GM08714 (cell line): Measurements from ENCODE around the gene CD2AP.

Experiments
- H3K4me3 ChIP-seq: fragments of 200-500 bp; sonication (Bioruptor generic); 2 replicates; pipeline ENCODE4 v1.5.1; 2014; ENCODE audit warnings: mild to moderate bottlenecking, low read length, inconsistent platforms
- ZNF274 ChIP-seq: IDR thresholded peaks from 2 replicates; pipeline ENCODE4 v1.6.1; 2012; ENCODE audit warnings: mild to moderate bottlenecking, low read depth, low read length

The CD2AP gene

DNA sequence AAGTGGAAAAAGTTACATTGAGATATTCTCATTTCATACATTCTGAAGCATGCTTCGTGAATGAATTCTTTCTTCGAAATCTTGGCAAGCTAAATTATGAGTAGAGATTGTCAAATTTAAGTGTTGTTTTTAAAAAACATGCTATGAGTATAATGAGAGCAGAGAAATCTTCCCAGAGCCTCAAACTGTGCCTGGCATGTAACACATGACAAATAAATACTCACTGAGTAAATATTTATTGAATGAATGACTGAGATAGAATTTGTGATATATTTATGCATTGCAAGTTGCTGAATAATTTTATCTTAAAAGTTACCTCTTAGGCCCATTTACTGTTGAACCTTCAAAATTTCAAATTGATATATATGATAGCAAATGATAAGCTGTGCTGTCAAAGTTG is 24.7 kb upstream of the CD2AP start:
- no peak overlapping the region for H3K4me3 ChIP-seq
- TF ChIP-seq ZNF274 = no peak

DNA sequence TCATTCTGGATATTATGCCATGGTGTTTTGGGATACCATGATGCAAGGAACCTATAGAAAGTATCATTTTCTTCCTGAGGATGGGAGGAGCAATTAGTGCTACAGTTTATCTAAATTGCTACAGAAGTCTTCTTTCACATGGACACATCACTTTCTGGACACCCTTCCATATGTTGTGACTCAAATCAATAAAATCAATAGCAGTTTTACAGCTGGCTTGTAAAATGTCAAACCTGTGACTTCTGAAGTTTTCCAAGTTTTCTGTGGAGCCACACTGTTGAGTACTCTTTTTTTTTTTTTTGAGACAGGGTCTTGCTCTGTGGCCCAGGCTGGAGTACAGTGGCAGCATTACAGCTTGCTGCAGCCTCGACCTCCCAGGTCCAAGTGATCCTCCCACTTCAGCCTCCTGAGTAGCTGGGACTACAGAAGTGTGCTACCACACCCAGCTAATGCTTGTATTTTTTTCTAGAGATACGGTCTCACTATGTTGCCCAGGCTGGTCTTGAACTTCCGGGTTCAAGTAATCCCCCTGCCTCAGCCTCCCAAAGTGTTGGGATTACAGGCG is 24.1 kb upstream of the CD2AP start:
- no peak for TF ChIP-seq ZNF274
- H3K4me3 ChIP-seq = no peak overlapping the region

DNA sequence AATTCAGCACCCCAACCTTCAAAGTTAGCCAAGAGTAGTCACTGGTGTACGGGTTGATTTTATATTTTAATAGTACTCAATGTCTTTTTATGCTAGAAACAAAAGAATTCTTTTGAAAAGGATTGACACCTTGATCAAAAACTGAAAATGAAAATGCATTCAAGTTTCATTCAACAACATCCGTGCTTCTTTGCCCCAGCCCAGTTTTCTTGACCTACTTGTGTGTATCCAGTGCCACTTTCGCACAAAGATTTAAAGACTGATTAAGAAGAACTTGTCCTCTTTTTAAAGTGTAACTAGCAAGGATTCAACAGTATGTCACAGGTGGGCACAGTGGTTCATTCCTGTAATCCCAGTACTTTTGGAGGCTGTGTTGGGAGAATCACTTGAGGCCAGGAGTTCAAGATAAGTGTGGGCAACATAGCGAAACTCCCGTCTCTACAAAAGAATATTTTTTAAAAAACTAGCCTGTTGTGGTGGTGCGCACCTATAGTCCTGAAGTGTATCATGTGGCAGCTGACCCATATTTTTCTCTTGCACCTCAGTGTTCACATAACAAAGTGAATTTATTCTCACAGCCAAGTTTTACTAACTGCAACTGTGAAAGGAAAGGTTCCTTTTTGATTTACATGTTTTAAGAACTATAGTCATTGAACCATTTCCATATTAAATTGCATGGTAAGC is 22.7 kb upstream of the CD2AP start:
- TF ChIP-seq ZNF274 = no peak
- no peak overlapping the region for H3K4me3 ChIP-seq

DNA sequence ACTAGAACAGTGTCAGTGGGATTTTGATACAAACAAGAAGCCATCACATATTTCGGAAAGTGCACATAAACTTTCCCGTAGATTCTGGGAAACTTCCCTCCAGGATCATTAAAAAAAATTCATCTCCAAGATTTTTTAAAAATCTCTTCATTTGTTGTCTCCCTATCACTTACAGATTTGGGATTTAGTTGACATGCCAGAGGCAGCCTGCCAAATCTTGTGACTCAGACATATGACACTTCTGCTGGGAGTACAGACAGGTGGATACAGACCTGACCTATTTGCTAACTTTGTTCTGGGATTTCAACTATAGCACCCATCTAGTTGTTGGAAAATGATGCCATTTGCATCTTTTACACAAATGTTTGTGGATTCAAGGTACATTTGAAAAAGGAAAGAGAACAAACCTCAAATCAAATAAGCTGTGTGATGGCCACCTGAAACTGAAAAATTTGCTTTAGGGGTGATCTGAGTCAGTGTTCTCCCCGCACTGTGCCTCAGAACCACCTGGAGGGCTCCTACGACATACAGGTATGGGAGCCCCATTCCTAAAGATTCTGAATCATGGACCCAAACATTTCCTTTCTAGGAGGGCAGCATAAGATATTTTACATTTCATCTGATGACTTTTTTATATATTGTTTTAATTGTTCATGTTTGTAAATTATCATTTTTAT is 21.9 kb upstream of the CD2AP start:
- no peak for TF ChIP-seq ZNF274
- no peak overlapping the region for H3K4me3 ChIP-seq

DNA sequence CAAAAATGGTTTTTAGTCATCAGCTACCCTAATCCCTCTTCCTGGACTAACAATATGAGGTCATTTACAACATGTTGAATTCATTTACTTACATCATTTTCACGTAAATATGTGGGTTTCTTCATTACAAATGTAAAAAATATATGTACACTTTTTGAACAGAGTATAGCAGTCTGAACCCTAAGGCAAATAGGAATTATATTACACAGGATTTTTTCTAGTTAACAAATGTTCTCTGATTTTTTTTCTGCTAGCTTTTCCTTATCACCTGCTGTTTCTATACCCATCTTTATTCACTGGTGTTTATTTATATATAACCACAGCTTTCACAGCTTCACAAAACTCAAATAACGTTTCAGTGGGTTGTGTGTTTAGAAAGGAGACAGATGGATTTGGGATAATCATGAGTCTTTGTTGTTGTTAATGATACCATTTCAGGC is 21.0 kb upstream of the CD2AP start:
- no peak for TF ChIP-seq ZNF274
- H3K4me3 ChIP-seq = no peak overlapping the region; the same call in 1 of the 2 replicates

DNA sequence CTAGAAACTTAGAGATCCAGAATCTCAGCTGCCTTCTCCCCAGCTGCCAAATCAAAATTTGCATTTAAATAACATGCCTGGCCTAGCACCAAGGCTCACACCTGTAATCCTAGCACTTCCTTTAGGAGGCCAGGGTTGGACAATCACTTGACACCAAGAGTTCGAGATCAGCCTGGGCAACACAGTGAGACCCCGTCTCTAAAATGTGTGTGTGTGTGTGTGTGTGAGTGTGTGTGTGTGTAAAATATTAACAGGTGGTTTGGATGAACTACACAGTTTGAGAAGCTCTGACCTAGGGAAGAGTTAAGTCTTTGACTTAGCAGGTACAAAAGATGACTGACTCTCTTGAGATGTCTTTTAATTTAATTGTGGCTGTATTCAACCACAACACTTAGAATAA is 20.2 kb upstream of the CD2AP start:
- no peak overlapping the region for H3K4me3 ChIP-seq
- no peak for TF ChIP-seq ZNF274

DNA sequence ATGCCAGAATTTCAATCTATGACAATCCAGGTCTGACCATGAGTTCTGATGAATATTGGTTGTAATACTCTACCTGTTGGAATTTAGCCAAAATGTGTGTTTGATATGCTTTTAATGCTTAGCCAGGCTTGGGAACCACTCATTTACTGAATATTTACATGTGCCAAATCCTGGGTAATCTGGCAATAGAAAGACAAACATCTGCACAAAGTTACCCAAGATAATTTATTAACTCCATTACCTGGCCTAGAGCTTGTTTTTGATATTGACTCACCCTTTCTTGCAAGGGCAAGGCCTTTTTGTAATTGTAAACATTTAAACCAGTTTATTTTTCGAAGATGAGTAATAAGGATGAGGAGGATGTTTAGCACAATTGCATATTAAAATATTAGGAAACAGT is 13.5 kb upstream of the CD2AP start:
- no peak overlapping the region for H3K4me3 ChIP-seq
- TF ChIP-seq ZNF274 = no peak

DNA sequence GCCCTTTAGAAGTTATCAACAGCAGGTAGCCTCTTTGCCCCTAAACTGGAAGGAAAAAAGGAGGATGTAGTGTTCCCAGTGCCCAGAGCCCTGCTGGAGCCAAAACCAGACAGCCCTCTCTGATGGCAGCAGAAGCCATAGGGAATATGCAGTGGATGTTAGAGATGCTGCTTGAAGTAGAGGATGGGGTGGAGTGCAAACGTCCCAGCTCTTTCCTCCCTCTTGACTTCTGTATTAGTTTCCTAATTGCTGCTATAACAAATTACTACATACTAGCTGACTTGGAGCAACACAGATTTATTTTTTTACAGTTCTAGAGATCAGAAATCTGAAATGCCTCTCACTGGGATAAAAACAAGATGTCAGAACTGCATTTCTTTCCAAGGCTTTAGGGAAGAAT is 12.5 kb upstream of the CD2AP start:
- TF ChIP-seq ZNF274 = no peak
- no peak overlapping the region for H3K4me3 ChIP-seq

DNA sequence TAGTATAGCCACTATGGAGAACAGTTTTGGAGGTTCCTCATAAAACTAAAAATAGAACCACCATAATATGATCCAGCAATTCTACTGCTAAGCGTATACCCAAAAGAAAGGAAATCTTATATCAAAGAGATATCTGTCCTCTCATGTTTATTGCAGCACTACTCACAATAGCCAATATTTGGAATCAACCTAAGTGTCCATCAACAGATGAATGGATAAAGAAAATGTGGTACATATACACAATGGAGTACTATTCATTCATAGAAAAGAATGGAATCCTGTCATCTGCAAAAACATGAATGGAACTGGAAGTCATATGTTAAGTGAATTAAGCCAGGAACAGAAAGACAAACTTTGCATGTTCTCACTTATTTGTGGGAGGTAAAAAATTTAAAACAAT is 5.7 kb upstream of the CD2AP start:
- no peak overlapping the region for H3K4me3 ChIP-seq
- TF ChIP-seq ZNF274 = no peak

DNA sequence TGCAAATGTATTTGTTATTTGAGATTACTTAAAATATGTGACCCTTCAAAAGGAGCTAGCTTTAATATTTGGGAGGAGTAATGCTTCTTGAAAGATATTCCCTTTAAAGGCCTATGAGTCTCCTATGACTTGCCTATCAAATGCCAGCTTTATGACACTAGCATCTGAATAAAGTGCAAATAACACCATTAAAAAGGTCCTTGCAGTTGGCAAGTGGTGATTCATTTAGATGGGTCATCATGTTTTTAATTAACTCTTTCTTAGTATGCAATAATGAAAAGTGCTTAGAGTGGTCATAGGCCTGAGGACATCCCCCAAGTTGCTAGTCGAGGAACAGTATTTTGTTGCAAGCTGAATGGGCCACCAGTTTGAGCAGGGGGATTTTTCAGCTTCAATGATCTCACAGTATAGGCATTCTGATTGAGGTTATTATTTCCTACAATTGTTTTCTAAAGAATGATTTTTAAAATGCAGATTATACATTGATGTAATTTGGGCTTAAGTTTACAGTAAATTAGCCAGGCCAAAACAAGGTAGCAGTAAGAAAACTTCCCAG is 3.7 kb upstream of the CD2AP start:
- no peak for TF ChIP-seq ZNF274
- no peak overlapping the region for H3K4me3 ChIP-seq

DNA sequence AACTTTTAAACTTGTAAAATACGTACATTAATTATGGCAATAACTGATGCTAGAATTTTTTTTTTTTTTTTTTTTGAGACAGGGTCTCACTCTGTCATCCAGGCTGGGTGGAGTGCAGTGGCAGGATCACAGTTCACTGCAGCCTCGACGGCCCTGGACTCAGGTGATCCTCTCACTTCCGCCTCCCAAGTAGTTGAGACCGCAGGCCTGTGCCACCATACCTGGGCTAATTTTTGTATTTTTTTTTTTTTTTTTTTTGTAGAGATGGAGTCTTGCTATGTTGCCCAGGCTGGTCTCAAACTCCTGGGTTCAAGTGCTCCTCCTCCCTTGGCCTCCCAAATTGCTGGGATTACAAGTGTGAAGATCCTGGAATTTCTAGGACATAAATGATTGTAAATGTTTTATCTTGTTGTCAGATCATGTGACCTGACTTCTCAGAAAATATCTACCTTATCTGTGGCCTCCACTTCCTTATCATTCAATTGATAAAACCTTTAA is 2.2 kb upstream of the CD2AP start:
- H3K4me3 ChIP-seq = no peak overlapping the region
- TF ChIP-seq ZNF274 = no peak

DNA sequence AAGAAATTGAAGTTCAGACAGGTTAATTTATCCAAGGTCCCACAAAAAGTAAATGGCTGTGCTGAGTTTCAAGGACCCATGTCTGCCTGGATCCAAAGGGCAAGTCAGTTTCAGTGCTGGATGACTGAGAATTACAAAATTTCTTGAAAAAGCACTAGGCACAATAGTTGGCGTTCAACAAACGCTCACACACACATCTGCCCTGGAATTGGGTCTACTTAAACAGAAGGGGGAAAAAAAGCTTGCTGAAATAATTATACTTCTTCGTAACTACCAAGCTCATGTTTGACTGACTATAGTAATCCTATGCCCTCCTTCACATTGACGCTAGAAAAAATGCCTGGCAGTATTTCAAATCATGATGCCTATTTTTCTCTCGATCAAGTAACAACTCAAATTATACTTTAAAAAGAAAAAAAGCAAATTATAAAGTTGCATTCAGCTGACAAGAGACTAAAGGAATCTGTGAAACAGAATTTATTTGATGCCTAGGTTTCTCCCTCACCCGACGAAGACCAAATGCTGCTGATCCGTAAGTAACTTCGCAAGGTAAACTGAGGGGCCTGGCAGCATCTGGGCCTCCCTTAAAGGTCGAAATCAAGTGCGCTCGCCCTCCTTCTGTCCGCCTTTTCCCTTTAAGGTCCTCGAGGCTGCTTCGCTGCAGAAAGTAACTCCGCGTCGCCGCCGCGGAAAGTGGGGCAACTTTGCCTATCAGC is 650 bp upstream of the CD2AP start:
- TF ChIP-seq ZNF274 = no peak
- peak overlapping the region; percentile 99 for H3K4me3 ChIP-seq

DNA sequence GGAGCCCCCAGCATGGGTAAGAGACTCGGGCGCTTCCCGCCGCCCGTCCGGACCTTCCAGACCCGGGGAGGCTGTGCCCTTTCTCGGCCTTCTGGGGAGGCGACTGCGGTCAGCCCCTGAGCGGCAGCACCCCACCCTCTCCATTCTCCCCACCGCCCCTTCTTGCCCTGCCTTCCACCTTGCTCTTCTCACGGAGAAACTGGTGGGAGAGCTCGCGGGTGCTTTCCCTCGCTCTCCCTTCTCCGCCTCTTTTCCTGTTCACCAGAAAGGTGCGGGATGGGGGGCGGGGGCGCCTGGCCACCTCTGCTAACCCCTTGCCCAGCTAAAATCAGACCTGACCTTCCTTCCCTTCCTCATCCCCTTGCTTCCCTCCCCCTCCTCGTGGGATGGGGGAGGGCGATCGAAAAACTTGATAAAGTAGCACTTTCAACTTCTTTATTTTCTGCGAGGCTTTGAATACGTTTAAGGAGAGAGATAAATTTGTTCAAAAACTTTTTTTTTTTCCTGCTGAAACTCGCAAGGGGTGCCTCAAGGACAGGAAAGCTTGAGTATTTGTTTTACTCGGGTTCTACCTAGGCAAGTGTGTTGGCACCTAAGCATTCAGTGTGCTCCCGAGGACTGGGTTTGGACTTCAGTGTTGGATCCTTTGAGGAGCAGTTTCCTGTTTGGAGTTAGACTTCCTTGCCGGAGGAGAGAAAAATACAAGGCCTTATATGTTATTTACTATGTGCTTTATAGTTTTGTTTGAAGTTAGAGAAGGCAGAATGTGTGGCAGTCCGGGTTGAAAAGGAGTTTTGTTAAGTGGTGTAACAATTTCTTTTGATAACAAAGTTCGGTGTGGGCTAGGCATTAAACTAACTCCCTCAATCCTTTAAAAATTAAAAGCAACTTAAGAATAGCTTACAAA is 897 bp downstream of the CD2AP start:
- peak overlapping the region; percentile 99 for H3K4me3 ChIP-seq
- no peak for TF ChIP-seq ZNF274
